NCI-H345 treated with DMSO at 0.1 percent for 48 hours (cell line): ENCODE data around the gene SHISA3.
"Not testable (repeated sequence)": the region's sequence is repeated elsewhere in the genome, so short reads cannot be mapped to it uniquely, and the experiment has no call there.

Experiments used
- DNase-seq: peaks from one replicate; lab custom pipeline; 2025; ENCODE audit not compliant: unreplicated experiment; lab: John Stamatoyannopoulos, UW

The SHISA3 gene

DNA sequence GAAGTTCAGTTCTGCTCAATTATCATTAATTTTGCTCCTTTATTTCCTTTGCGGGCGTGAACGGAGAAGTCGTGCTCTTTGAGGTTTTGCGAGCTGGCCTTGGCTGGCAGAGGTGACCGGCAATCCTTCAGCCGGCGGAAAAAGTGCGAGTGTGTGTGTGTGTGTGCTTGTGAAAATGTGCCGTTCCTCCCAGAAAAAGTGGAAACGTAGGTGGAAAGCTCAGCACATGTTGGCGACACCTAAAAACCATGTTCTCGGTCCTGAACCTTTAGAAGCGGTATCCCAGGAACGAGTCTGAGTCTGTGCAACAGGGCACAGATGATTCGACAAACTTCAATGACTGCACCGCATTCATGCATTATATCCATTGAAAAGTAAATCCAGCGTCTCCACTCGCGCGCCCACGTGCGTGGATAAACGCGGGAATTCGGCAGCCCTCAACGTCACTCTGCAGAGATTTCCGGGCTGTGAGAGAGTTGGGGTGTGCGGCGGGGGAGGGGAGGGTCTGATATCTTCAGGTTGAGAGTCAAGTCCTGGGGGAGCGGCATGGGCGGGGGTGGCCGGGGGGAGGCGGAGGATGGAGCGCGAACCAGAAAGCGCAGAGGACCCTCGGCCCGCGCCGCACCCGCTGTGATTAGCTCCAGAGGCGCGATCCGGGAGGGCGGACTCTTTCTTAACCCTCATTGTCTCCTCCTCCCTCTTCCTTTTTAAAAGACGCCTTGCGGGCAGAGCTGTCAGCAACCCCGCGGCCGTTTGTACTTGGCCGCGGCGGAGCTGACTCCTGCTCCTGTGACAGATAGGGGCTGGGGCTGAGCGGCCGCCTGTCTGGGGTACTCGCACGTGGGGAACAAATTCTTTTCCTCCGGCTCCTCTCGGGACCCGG, at the start of gene SHISA3:
Gene SHISA3, plus strand, starts transcription at position 737 of the 883 bp plus-strand sequence. CDS start 569 bp downstream, outside the sequence.
- DNase-seq: no peak

DNA sequence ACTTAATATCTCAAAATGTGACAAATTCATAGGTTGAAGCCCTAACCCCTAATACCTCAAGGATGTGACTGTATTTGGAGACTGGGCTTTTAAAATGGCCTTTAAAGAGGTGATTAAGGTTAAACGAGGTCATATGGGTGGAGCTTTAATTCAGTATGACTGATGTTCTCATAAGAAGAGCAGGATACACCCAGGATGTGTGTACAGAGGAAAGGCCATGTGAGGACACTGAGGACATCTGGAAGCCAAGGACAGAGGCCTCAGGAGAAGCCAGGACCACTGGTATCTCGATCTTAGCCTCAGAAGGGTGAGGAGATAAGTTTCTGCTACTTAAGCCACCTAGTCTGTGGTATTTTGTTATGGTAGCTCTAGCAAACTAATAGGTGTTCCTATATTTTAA, 49.0 kb upstream of the SHISA3 start:
- DNase-seq: no peak

DNA sequence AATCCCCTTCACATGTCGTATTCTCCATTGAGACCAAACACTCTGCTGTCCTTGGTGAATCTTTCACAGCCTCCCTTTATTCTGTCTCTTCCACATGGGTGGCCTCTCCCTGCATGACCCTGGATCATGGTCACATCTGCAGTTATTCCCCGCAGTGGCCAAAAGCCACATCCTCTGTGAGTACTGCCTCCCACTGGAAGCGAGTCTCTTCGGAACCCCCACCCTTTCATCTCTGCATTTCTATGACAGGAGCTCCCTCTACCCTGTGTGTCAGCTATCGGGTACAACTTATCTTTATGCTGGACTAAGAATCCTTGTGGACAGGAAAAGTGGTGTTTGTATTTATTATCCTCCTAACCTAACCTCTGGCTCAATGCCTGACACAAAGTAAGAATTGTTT, 48.6 kb upstream of the SHISA3 start:
- no peak for DNase-seq

DNA sequence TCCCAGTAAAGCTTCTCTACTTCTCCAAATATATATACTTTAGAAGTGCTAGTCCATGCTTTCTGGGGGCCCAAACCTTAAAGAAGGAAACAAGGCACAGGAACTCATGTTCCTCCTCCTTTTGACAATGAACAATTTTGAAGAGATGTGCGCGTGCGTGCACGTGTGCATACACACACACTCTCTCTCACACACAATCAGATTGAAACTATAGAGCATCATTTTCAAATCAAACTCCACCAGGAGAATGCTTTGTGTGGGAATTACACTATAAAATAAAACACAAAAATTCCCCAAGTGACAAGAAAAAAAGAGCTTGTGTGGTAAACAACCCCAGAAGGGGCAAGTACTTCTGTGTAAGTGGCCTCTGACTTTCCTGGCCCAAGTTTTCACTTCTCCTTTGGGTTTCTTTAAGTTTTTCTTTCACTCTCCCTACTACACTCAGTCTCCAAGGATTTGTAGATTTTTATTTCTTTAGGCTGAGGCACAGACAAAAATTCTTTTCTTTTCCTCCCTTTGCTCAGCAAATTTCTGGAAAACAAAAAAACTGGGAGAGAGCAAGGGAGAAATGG, 46.6 kb upstream of the SHISA3 start:
- no peak for DNase-seq

DNA sequence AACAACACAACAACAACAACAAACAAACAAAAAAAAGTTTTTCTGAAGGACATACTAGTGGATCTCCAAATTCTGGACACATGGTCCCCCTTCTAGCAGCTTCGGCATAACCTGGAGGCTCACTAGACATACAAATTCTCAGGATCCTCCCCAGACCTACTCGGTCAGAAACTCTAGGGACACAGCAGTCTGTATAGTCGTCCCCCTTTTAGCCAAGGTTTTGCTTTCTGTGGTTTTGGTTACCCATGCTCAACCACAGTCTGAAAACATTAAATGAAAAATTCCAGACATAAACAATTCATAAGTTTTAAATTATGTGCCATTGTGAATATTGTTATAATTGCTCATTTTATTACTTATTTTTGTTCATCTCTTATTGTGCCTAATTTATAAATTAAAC, 45.2 kb upstream of the SHISA3 start:
- no peak for DNase-seq

DNA sequence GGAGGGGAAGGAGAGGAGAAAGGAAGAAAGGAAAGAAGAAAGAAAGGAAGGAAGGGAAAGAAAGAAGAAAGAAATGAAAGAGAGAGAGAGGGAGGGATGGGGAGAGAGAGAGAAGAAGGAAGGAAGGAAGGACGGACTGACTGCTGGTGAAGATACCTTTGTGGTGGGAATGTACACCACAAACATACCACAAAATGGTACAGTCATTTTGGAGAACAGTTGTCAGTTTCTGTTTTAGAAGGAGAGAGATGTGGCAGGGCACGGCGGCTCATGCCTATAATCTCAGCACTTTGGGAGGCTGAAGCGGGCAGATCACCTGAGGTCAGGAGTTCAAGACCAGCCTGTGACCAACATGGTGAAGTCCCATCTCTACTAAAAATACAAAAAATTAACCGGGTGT, 40.0 kb upstream of the SHISA3 start:
- DNase-seq: no peak

DNA sequence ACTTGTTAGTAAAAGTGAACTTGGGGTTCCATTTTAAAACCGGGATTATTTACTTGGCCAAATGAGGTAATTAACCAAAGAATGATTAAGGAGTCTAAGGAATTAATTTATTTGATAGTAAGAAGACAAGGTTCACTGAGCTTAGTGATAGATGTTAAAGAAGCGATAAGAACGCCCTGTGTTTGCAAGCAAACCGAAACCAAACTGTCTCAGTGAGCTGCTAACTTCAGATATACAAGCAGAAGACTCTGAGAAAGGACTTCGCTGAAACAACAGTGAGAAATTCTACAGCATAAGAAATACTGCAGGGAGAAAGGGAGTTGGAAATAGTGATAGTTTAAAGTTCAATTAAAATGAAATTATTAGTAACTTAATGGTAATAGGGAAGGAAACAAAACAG, 37.6 kb upstream of the SHISA3 start:
- DNase-seq: no peak

DNA sequence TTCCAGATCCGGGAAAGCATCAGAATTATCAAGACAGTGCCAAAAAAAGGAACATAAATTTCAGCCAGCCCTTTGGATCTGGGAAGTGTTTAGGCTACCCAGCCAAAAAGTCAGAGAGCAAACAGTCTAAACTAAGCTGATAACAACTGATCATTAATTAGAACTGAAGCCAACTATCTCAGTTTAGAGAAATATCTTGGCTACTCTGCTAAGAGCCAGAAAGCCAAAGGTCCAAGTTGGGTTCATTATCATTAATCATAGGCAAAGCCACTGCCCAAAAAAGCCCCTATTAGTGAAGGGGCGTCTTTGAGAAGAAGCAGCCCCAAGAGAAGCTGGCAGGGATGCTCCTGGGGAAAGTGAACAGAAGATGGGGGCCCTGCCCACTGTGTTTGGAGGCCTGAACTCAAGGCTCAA, 37.0 kb upstream of the SHISA3 start:
- DNase-seq: no peak

DNA sequence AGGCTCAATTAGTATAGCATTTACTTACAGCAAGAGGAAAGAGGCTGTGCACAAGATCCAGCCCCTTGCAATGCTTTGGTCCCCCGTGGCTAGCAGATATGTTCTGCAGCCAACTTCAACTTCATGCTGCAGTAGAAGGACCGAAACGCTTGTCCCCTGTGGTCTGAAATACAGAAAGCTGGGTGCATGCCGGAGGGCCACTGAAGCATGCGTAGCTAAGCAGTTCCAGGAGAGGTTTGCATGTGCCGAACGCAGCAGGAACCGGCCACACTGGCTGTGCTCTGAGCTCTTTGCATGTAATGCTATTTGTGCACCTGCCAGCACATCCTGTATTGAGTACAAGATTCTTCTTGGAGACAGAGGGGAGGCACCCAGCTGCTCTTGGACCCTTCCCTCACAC, 35.8 kb upstream of the SHISA3 start:
- no peak for DNase-seq

DNA sequence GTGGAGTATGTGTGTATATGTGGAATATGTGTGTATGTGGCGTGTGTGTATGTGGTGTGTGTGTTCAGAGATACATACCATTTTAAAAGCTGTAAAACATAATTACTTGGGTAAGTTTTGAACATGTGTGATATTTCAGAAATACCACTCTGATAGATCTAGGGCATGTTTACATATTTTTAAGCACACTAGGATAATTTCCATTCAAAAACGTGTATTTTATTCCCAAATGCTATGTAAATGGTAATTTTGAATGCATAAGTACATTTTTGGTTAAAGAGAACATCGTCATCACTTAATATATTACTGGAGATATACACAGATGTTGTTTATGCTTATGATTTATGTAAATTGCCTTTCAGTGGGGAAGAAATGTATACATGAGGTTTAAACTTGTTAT, 34.7 kb upstream of the SHISA3 start:
- no peak for DNase-seq

DNA sequence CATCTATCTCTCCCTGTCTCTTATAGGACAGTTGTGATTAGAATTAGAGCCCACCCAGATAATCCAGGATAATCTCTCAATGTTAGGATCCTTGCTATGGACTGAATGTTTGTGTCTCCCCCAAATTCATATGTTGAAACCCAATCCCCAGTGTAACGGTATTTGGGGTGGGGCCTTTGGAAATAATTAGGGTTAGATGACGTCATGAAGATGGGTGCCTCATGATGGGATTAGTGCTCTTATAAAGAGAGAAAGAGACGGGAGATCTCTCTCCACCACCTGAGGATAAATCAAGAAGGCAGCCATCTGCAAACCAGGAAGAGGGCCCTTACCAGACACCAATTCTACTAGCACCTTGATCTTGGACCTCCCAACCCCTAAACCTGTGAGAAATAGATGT, 33.7 kb upstream of the SHISA3 start:
- no peak for DNase-seq

DNA sequence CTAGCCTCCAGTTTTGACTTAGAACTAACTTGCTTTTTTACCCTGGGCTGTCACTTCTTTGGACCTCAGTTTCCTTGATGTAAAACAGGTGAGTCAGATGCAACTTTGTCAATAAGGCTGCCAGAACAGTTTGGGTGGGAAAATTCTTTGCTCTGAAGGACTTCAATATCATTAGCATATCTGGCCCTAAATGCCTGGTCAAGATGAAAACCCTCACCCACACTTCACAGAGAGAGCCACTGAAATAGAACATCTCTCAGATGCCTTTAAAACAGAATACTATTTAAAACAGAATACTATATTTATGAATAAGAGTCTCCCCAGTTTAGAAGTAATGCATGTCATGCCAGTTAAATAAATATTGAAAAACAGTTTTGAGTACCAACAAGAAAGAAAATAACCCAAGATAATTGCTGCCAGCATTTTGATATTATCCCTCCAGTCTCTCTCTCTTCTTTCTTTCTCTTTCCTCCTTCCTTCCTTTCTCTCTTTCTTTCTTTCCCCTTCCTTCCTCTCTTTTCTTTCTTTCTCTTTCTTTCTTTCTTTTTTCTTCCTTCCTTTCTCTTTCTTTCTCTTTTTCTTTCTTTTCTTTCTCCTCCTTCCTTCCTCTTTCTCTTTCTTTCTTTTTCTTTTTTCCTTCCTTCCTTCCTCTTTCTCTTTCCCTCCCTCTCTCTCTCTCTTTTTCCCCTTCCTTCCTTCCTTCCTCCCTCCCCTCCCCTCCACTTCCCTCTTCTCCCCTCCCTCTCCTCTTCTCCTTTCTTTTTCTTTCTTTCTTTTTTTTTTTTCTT, 32.8 kb upstream of the SHISA3 start:
- no peak for DNase-seq

DNA sequence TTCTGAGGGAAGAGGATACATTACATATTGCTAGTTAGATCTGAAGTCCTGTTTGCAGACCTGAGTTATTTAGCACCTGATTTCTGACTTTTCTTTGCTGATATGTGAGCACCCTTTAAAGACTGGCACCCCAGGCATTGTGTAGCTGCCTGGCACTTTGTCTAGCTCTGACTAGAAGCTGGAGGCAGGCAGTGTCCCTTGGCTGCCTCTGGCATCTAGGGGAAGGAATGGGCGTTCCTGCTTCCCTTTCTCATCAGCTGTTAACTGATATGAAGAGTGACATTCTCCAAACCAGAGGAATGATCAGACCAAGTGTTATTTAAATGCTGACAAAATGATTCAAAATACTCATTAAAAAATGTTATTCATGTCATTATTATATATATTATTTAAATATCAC, 30.3 kb upstream of the SHISA3 start:
- no peak for DNase-seq

DNA sequence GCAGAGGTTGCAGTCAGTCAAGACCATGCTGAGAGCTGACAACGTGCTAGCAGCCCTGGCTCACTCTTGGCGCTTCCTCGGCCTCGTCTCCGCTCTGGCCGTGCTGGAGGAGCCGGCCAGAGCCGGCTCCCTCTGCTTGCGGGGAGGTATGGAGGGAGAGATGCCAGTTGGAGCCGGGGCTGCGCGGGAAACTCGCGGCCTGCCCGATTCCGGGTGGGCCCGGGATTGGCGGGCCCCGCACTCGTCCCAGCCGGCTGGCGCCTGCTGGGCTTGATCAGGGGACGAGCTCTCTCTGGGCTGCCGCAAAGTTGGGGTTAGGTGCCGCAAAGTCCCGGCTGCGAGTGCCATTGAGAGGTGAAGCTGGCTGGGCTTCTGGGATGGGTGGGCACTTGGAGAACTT, 27.8 kb upstream of the SHISA3 start:
- DNase-seq: no peak

DNA sequence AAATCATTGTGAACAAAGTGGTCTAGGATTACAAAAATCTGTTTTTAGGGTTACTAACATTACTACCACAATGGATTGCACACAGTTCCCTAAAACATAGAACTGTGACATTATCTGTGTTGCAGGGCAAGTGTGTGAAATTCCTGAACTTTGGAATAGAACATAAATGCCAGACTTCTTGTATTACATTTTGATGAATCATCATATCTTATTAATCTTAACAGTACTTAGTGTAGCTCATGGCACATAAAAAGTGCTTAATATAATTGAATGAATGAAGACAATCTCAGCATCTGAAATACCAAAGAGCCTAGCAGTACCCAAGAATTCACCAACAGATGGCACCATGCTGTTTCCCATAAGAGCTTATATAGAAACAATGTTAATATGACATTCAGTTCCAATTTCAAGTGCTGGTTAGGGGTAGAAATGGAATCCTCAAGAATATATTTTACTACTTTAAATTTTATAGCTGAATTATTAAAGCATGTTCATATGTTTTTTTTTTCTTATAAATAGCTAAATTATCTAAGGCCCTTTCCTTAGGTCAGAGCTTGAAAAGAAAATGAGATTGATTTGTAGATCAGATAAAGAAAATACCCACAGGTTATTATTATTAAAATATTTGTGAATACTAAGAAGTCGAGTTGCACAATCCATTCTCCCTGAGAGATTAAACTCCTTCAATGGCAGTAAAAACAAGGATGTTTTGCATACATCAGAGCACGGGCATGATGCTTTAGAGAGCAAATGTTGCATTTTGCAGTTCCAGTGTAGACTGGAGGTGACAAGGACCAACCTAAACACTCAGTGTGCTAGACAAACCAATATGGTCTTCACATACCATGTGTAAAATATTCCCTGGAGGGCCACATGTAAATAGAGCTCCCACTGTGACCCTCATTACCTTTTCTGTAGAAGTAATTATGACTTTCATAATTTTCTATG, 25.7 kb upstream of the SHISA3 start:
- no peak for DNase-seq

DNA sequence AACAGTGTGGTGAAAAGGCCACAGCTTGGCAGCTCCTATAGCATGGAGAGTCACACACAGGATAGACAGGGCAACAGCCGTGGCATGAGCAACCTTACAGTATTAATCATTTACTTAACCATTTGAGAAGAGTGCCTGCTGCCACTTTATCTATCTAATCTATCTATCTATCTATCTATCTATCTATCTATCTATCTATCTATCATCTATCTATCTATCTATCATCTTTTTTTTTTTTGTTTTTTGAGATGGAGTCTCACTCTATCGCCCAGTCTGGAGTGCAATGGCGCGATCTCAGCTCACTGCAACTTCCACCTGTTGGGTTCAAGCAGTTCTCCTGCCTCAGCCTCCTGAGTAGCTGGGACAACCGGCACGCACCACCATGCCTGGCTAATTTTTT, 25.0 kb upstream of the SHISA3 start:
- not testable (repeated sequence) for DNase-seq

DNA sequence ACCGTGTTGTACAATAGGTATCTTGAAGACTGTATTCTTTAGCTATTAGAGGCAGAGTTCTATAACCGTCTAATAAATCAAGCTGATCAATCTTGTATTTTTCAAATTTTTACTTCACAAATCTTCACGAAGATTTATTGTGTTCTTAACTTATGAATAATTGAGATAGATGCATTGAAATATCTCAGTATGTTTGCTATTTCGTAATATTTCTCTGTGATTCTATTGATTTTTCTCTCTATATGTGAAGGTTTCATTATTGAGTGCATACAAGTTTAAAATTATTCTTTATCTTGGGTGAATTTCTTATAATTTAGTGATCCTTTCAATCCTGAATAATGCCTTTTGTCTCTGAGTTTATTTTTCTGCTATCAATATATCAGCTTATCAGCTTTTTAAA, 19.8 kb upstream of the SHISA3 start:
- no peak for DNase-seq

DNA sequence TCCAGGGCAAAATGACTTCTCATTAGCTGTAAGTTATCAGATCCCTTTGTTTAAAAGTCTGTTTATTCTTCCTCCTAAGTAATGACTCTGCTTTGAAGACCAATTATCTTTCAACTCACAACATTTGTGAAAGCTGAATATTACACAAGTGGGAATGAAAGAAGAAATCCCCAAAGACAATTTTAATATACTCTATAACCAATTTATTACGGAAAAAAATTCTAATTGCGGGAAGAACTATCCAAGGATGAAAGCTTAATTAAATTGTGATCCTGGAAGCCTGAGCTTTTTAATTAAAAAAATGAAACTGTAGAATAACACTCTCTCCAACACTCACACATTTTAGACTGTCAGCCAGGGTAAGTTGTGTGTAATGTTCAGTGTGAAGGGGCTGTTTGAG, 15.6 kb upstream of the SHISA3 start:
- DNase-seq: no peak

DNA sequence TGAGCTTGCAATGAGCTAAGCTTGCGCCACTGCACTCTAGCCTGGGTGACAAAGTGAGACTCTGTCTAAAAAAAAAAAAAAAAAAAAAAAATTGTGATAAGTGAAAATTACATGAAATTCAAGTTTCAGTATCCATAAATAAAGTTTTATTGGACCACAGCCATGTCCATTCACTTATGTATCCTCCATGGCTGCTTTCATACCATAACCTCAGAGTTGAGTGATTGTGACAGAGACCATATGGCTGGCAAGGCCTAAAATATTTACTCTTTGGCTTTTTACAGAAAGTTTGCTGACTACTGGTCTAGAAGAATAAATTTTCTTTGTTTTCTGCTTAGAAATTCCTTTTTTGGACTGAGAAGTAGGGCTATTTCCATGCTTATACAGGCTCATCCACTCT, 11.8 kb upstream of the SHISA3 start:
- no peak for DNase-seq

DNA sequence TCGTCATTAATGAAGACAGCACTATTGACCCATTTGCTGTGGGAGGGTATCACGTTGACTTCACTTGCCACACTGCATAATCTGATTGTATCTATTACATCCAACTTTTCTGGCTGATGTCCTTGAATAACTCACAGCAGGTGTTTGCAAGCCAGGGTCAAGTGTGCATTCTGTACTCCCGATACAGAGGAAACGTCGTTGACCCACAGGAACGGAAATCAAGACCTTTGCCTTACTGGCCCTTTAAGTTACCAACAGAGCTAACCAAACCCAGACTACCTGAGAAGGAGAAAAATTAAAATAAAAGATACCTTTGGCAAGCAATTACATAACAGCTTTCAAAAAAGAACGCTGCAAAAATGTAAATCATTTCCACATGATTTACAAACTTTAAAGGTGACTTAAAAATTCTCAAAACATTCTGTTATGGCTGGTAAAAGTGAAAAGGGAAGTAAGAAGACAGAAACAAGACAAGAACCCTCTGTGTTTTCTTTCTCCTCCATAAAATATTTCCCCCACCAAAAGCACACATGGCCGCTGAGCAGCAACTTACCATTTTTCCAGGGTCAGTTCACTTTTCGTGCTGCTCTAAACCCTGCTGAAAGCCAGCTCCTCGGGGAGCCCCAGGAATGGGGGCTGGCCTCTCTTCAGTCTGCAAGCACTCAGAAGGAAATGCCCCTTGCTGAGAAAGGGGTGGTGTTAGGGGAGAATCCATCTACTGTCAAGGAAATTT, 6.5 kb upstream of the SHISA3 start:
- no peak for DNase-seq
